GM23338 (cell line): ENCODE data around the gene TNFAIP1. TPM values are rescaled to one million over a fixed set of nuclear protein-coding genes. Genes with fewer than 3 reads are reported as not detected.

ENCODE experiments used
- ATAC-seq: fragments of 200-7000 bp; cut with Tn5 transposase; 3 replicates; pipeline ENCODE4 v1.9.1; 2020
- DNase-seq: peaks from one replicate; pipeline ENCODE4 v3.0.0-alpha.2; 2015; ENCODE audit warnings: low spot score
- H2AFZ ChIP-seq: fragments of 200-600 bp; sonication (generic); 2 replicates; pipeline ENCODE4 v1.8.0; 2016; ENCODE audit warnings: antibody characterized with exemption, mild to moderate bottlenecking, moderate library complexity
- H3F3A ChIP-seq: fragments of 200-600 bp; sonication (generic); replicated peaks from 2 replicates; pipeline ENCODE4 v1.8.0; 2017; ENCODE audit warnings: antibody characterized with exemption, mixed run types, low read depth
- H3K27ac ChIP-seq: fragments of 200-600 bp; sonication (generic); 2 replicates; pipeline ENCODE4 v1.6.1; 2016; ENCODE audit warnings: low read depth
- H3K27me3 ChIP-seq: fragments of 200-600 bp; sonication (generic); 2 replicates; pipeline ENCODE4 v1.8.0; 2016; ENCODE audit warnings: mild to moderate bottlenecking, mixed run types, moderate library complexity; ENCODE audit not compliant: insufficient read depth
- H3K36me3 ChIP-seq: fragments of 200-600 bp; sonication (generic); 2 replicates; pipeline ENCODE4 v1.8.0; 2016; ENCODE audit warnings: mild to moderate bottlenecking; ENCODE audit not compliant: insufficient read depth
- H3K4me1 ChIP-seq: fragments of 200-600 bp; sonication (generic); 2 replicates; pipeline ENCODE4 v1.8.0; 2016; ENCODE audit warnings: mild to moderate bottlenecking, moderate library complexity; ENCODE audit not compliant: insufficient read depth
- H3K4me2 ChIP-seq: fragments of 200-600 bp; sonication (generic); 2 replicates; pipeline ENCODE4 v1.7.1; 2017; ENCODE audit warnings: mixed run types
- H3K4me3 ChIP-seq: fragments of 200-600 bp; sonication (generic); 2 replicates; pipeline ENCODE4 v1.6.1; 2016; ENCODE audit warnings: mixed run types
- H3K79me2 ChIP-seq: fragments of 200-600 bp; sonication (generic); replicated peaks from 2 replicates; pipeline ENCODE4 v1.8.0; 2017; ENCODE audit warnings: mild to moderate bottlenecking; ENCODE audit not compliant: insufficient read depth
- H3K9me2 ChIP-seq: fragments of 200-600 bp; sonication (generic); 2 replicates; pipeline ENCODE4 v1.8.0; 2017; ENCODE audit not compliant: insufficient read depth
- H4K20me1 ChIP-seq: fragments of 200-600 bp; sonication (generic); replicated peaks from 2 replicates; pipeline ENCODE4 v1.8.0; 2017; ENCODE audit warnings: mild to moderate bottlenecking; ENCODE audit not compliant: insufficient read depth
- H3K27ac Mint-ChIP-seq: 2 replicates; pipeline ENCODE4 v1.8.0; 2020; ENCODE audit warnings: inconsistent platforms, mild to moderate bottlenecking, moderate library complexity, mixed read lengths
- H3K27me3 Mint-ChIP-seq: 3 replicates; pipeline ENCODE4 v1.8.0; 2022; ENCODE audit warnings: low read depth, mild to moderate bottlenecking, moderate library complexity, mixed read lengths, inconsistent platforms; ENCODE audit not compliant: insufficient read depth, poor library complexity
- H3K36me3 Mint-ChIP-seq: 3 replicates; pipeline ENCODE4 v1.8.0; 2021; ENCODE audit warnings: low read depth, mild to moderate bottlenecking, inconsistent platforms, moderate library complexity, mixed read lengths
- H3K4me1 Mint-ChIP-seq: 3 replicates; pipeline ENCODE4 v1.8.0; 2020; ENCODE audit warnings: mild to moderate bottlenecking, inconsistent platforms, mixed read lengths
- H3K4me3 Mint-ChIP-seq: 3 replicates; pipeline ENCODE4 v1.8.0; 2021; ENCODE audit warnings: moderate library complexity, mild to moderate bottlenecking, inconsistent platforms, mixed read lengths
- H3K9me3 Mint-ChIP-seq: 3 replicates; pipeline ENCODE4 v1.8.0; 2020; ENCODE audit warnings: moderate library complexity, mild to moderate bottlenecking, inconsistent platforms, mixed read lengths
- CREB1 ChIP-seq: fragments of 250-450 bp; sonication (Bioruptor Pico); IDR thresholded peaks from 2 replicates; pipeline ENCODE4 v1.5.0; 2020; ENCODE audit warnings: low read depth, mild to moderate bottlenecking, moderate library complexity
- EZH2 ChIP-seq: fragments of 200-600 bp; sonication (generic); IDR thresholded peaks from one replicate; pipeline ENCODE4 v1.8.0; 2017; ENCODE audit warnings: antibody characterized with exemption, mild to moderate bottlenecking, low read depth; ENCODE audit not compliant: unreplicated experiment
- EZH2phosphoT487 ChIP-seq: fragments of 200-600 bp; sonication (generic); IDR thresholded peaks from one replicate; pipeline ENCODE4 v1.8.1; 2018; ENCODE audit warnings: antibody characterized with exemption; ENCODE audit not compliant: unreplicated experiment
- JUNB ChIP-seq: IDR thresholded peaks from one replicate; pipeline ENCODE4 v1.6.1; 2016; ENCODE audit warnings: antibody characterized with exemption; ENCODE audit not compliant: unreplicated experiment
- NANOG ChIP-seq: IDR thresholded peaks from 2 replicates; pipeline ENCODE4 v1.6.1; 2016; ENCODE audit warnings: antibody characterized with exemption, borderline replicate concordance
- POLR2AphosphoS5 ChIP-seq: IDR thresholded peaks from 2 replicates; pipeline ENCODE4 v1.6.1; 2016; ENCODE audit warnings: antibody characterized with exemption, low read depth
- STAT1 ChIP-seq: IDR thresholded peaks from one replicate; pipeline ENCODE4 v1.6.1; 2016; ENCODE audit warnings: antibody characterized with exemption; ENCODE audit not compliant: unreplicated experiment
- ZNF114 ChIP-seq: fragments of 250-450 bp; sonication (Bioruptor Pico); IDR thresholded peaks from 2 replicates; pipeline ENCODE4 v1.5.0; 2020; ENCODE audit warnings: mild to moderate bottlenecking, moderate library complexity
- ZNF331 ChIP-seq: fragments of 250-450 bp; sonication (Bioruptor Pico); IDR thresholded peaks from 2 replicates; pipeline ENCODE4 v1.5.0; 2020; ENCODE audit warnings: low read depth, mild to moderate bottlenecking, moderate library complexity
- polyA plus RNA-seq: library from polyadenylated mRNA; unstranded; fragments of >200 nt; fragmentation: Nextera tagmentation; extraction: Ambion mirVana; gene quantifications from 2 replicates; pipeline ENCODE4 v1.2.1, GENCODE V29; 2016
- total RNA-seq: library from RNA; depleted of rRNA; stranded (reverse); fragments of >200 nt; shearing (Covaris generic); gene quantifications from 2 replicates; pipeline ENCODE4 v1.2.3, GENCODE V29; 2014
- TF ChIP-seq, protein P1 (sequence below), 2 experiments: fragments of 200-600 bp in 1 of 2; sonication (generic) in 1 of 2; conservative IDR thresholded peaks; 2 replicates each; pipeline versions ENCODE4 v1.5.1 to v1.6.1; 2016 to 2017; ENCODE audit warnings: antibody characterized with exemption in 2 of 2, low read depth in 2 of 2, mild to moderate bottlenecking in 2 of 2, moderate library complexity in 1 of 2
- TF ChIP-seq, protein P2 (sequence below): IDR thresholded peaks from one replicate; pipeline ENCODE4 v1.6.1; 2018; ENCODE audit warnings: antibody characterized with exemption; ENCODE audit not compliant: unreplicated experiment
- TF ChIP-seq, protein P3 (sequence below): fragments of 250-450 bp; sonication (Bioruptor Pico); IDR thresholded peaks from 2 replicates; pipeline ENCODE4 v1.5.0; 2020; ENCODE audit warnings: mild to moderate bottlenecking, moderate library complexity
- TF ChIP-seq, protein P4 (sequence below): IDR thresholded peaks from 2 replicates; pipeline ENCODE4 v1.6.1; 2016; ENCODE audit warnings: antibody characterized with exemption

The TNFAIP1 gene
- total and polyA plus RNA-seq, 2 experiments from 2014 or later, result 6.3 to 13.1 TPM

DNA sequence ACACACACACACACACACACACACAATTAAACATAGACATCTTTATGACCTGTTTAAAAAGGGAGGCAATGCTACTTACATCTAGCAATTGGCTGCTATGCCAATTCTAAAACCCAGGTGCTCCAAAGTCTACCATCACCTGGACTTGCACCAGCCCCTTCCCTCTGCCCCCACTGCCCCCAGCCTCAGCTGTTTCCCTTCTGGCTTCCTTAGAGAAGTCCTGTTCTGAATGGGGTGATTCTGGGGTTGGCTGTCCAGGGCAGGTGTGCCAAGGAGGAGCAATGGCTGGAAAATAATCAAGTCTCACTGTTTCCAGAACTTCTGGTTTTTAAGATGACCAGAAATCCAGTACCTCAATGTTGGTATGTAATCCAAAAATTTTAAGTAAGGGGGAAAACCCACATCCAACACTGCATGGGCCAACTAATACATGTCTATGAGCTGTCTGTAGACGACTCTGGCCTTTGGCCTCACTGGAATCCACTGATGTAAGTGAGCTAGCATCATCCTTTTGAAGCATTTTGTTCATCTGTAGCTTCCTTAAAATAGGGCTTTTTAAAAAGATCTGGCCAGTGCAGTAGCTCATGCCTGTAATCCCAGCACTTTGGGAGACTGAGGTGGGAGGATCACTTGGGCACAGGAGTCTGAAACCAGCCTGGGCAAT, 2.3 kb upstream of the TNFAIP1 start:
- peaks cover 16% of the 10 kb centered on the region for H3K36me3 Mint-ChIP-seq
- no peaks in the 10 kb centered on the region for H3K9me3 Mint-ChIP-seq
- Histone ChIP-seq H3K27ac (no peak overlapping the region), H3F3A (0 out of 2 replicates have a peak, but pooled peaks cover 11% of the 10 kb centered on the region), H3K27me3 (no peaks in the 10 kb centered on the region), H4K20me1 (peaks cover 16% of the 10 kb centered on the region), H3K79me2 (peaks cover 19% of the 10 kb centered on the region), H3K4me3 (no peak overlapping the region), H2AFZ (no peak overlapping the region), H3K36me3 (peaks cover 7% of the 10 kb centered on the region), H3K9me2 (no peaks in the 10 kb centered on the region), H3K4me1 (peaks cover 11% of the 10 kb centered on the region), H3K4me2 (no peak overlapping the region)
- ATAC-seq, result no peak
- H3K27ac Mint-ChIP-seq, result no peak overlapping the region
- peaks cover 24% of the 10 kb centered on the region for H3K4me1 Mint-ChIP-seq
- DNase-seq, result no peak
- TF ChIP-seq, protein P1, sequence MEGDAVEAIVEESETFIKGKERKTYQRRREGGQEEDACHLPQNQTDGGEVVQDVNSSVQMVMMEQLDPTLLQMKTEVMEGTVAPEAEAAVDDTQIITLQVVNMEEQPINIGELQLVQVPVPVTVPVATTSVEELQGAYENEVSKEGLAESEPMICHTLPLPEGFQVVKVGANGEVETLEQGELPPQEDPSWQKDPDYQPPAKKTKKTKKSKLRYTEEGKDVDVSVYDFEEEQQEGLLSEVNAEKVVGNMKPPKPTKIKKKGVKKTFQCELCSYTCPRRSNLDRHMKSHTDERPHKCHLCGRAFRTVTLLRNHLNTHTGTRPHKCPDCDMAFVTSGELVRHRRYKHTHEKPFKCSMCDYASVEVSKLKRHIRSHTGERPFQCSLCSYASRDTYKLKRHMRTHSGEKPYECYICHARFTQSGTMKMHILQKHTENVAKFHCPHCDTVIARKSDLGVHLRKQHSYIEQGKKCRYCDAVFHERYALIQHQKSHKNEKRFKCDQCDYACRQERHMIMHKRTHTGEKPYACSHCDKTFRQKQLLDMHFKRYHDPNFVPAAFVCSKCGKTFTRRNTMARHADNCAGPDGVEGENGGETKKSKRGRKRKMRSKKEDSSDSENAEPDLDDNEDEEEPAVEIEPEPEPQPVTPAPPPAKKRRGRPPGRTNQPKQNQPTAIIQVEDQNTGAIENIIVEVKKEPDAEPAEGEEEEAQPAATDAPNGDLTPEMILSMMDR (conservative IDR thresholded peaks at IDR 0.05; ENCODE audit: low read depth in 2 of 2), result no peak
- TF ChIP-seq, protein P2, sequence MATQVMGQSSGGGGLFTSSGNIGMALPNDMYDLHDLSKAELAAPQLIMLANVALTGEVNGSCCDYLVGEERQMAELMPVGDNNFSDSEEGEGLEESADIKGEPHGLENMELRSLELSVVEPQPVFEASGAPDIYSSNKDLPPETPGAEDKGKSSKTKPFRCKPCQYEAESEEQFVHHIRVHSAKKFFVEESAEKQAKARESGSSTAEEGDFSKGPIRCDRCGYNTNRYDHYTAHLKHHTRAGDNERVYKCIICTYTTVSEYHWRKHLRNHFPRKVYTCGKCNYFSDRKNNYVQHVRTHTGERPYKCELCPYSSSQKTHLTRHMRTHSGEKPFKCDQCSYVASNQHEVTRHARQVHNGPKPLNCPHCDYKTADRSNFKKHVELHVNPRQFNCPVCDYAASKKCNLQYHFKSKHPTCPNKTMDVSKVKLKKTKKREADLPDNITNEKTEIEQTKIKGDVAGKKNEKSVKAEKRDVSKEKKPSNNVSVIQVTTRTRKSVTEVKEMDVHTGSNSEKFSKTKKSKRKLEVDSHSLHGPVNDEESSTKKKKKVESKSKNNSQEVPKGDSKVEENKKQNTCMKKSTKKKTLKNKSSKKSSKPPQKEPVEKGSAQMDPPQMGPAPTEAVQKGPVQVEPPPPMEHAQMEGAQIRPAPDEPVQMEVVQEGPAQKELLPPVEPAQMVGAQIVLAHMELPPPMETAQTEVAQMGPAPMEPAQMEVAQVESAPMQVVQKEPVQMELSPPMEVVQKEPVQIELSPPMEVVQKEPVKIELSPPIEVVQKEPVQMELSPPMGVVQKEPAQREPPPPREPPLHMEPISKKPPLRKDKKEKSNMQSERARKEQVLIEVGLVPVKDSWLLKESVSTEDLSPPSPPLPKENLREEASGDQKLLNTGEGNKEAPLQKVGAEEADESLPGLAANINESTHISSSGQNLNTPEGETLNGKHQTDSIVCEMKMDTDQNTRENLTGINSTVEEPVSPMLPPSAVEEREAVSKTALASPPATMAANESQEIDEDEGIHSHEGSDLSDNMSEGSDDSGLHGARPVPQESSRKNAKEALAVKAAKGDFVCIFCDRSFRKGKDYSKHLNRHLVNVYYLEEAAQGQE, result no peak
- TF ChIP-seq JUNB, result no peak
- TF ChIP-seq NANOG, result no peak
- TF ChIP-seq, protein P3, sequence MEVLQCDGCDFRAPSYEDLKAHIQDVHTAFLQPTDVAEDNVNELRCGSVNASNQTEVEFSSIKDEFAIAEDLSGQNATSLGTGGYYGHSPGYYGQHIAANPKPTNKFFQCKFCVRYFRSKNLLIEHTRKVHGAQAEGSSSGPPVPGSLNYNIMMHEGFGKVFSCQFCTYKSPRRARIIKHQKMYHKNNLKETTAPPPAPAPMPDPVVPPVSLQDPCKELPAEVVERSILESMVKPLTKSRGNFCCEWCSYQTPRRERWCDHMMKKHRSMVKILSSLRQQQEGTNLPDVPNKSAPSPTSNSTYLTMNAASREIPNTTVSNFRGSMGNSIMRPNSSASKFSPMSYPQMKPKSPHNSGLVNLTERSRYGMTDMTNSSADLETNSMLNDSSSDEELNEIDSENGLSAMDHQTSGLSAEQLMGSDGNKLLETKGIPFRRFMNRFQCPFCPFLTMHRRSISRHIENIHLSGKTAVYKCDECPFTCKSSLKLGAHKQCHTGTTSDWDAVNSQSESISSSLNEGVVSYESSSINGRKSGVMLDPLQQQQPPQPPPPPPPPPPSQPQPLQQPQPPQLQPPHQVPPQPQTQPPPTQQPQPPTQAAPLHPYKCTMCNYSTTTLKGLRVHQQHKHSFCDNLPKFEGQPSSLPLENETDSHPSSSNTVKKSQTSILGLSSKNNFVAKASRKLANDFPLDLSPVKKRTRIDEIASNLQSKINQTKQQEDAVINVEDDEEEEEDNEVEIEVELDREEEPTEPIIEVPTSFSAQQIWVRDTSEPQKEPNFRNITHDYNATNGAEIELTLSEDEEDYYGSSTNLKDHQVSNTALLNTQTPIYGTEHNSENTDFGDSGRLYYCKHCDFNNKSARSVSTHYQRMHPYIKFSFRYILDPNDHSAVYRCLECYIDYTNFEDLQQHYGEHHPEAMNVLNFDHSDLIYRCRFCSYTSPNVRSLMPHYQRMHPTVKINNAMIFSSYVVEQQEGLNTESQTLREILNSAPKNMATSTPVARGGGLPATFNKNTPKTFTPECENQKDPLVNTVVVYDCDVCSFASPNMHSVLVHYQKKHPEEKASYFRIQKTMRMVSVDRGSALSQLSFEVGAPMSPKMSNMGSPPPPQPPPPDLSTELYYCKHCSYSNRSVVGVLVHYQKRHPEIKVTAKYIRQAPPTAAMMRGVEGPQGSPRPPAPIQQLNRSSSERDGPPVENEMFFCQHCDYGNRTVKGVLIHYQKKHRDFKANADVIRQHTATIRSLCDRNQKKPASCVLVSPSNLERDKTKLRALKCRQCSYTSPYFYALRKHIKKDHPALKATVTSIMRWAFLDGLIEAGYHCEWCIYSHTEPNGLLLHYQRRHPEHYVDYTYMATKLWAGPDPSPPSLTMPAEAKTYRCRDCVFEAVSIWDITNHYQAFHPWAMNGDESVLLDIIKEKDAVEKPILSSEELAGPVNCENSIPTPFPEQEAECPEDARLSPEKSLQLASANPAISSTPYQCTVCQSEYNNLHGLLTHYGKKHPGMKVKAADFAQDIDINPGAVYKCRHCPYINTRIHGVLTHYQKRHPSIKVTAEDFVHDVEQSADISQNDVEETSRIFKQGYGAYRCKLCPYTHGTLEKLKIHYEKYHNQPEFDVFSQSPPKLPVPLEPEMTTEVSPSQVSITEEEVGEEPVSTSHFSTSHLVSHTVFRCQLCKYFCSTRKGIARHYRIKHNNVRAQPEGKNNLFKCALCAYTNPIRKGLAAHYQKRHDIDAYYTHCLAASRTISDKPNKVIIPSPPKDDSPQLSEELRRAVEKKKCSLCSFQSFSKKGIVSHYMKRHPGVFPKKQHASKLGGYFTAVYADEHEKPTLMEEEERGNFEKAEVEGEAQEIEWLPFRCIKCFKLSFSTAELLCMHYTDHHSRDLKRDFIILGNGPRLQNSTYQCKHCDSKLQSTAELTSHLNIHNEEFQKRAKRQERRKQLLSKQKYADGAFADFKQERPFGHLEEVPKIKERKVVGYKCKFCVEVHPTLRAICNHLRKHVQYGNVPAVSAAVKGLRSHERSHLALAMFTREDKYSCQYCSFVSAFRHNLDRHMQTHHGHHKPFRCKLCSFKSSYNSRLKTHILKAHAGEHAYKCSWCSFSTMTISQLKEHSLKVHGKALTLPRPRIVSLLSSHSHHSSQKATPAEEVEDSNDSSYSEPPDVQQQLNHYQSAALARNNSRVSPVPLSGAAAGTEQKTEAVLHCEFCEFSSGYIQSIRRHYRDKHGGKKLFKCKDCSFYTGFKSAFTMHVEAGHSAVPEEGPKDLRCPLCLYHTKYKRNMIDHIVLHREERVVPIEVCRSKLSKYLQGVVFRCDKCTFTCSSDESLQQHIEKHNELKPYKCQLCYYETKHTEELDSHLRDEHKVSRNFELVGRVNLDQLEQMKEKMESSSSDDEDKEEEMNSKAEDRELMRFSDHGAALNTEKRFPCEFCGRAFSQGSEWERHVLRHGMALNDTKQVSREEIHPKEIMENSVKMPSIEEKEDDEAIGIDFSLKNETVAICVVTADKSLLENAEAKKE (CRISPR knock-in tag), result no peak
- TF ChIP-seq, protein P4, sequence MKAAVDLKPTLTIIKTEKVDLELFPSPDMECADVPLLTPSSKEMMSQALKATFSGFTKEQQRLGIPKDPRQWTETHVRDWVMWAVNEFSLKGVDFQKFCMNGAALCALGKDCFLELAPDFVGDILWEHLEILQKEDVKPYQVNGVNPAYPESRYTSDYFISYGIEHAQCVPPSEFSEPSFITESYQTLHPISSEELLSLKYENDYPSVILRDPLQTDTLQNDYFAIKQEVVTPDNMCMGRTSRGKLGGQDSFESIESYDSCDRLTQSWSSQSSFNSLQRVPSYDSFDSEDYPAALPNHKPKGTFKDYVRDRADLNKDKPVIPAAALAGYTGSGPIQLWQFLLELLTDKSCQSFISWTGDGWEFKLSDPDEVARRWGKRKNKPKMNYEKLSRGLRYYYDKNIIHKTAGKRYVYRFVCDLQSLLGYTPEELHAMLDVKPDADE, result no peak
- no peak for TF ChIP-seq STAT1
- no peak for TF ChIP-seq EZH2phosphoT487
- no peak for TF ChIP-seq EZH2
- no peak for TF ChIP-seq ZNF114 (CRISPR knock-in tag)
- TF ChIP-seq POLR2AphosphoS5, result no peak
- no peak for TF ChIP-seq ZNF331 (CRISPR knock-in tag)
- no peak for TF ChIP-seq CREB1 (CRISPR knock-in tag)
- peaks cover 15% of the 10 kb centered on the region for H3K27me3 Mint-ChIP-seq
- H3K4me3 Mint-ChIP-seq, result no peak overlapping the region
